DMS114 treated with DMSO at 0.1 percent for 48 hours (cell line): ENCODE results near the gene KAZN.

Source experiments
- DNase-seq: peaks from one replicate; lab custom pipeline; 2025; ENCODE audit not compliant: unreplicated experiment; lab: John Stamatoyannopoulos, UW

KAZN gene

GRCh38 chr1:14845851-14846250, 247.4 kb downstream of the KAZN start:
- DNase-seq, result no peak

- DNase-seq, result no peak
These were observed 248.2 kb downstream of the KAZN start for GRCh38 chr1:14846688-14847087.

- no peak for DNase-seq
These were observed 249.7 kb downstream of the KAZN start for GRCh38 chr1:14848203-14848602.

DNA sequence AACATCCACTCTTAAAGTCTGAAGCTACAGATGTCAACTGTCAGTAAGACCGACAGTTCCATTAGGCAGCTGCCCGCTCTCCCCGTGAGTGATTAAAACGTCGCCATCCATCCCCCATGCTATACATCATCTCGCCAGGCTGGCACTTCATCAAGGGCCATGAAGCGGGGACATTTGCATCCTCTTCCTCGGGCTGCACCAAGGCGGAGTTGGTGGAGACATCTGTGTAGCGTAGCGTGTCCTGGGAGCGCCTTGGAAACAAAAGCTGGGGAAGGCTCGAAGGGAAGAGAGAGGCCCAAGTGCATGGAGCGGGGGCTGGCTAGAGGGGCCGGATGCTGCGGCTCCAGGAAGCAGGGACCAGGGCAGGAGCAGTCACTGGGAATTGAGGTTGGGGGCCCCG, 250.1 kb downstream of the KAZN start:
- no peak for DNase-seq

- no peak for DNase-seq
These were observed 250.6 kb downstream of the KAZN start for GRCh38 chr1:14849038-14849437.

- DNase-seq, result no peak
These were observed 252.1 kb downstream of the KAZN start for GRCh38 chr1:14850563-14850962.

- DNase-seq, result no peak
These were observed 253.3 kb downstream of the KAZN start for GRCh38 chr1:14851760-14852159.

DNA sequence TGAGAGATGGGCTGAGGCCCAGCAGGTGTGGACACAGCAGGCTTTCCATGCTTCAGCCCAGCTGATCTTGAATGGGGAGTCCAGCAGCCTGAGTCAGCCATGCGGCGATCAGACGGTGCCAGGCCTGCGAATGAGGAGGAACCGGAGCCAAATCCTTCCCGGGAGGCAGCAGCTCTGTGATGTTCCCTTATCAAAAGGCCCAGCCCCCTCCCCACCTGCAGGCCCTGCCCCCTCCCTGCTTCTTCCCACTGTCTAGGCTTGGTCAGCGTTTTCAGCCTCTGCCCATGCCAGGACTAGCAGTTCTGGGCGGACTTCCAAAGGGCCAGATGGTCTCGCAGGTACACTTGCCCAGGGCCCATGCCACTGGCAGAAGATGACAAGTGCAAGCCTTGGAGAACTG, 253.8 kb downstream of the KAZN start:
- no peak for DNase-seq

GRCh38 chr1:14853518-14853917, 255.0 kb downstream of the KAZN start:
- DNase-seq, result no peak

GRCh38 chr1:14855268-14855667, 256.8 kb downstream of the KAZN start:
- DNase-seq, result no peak

GRCh38 chr1:14855801-14856200, 257.3 kb downstream of the KAZN start:
- DNase-seq, result no peak

DNA sequence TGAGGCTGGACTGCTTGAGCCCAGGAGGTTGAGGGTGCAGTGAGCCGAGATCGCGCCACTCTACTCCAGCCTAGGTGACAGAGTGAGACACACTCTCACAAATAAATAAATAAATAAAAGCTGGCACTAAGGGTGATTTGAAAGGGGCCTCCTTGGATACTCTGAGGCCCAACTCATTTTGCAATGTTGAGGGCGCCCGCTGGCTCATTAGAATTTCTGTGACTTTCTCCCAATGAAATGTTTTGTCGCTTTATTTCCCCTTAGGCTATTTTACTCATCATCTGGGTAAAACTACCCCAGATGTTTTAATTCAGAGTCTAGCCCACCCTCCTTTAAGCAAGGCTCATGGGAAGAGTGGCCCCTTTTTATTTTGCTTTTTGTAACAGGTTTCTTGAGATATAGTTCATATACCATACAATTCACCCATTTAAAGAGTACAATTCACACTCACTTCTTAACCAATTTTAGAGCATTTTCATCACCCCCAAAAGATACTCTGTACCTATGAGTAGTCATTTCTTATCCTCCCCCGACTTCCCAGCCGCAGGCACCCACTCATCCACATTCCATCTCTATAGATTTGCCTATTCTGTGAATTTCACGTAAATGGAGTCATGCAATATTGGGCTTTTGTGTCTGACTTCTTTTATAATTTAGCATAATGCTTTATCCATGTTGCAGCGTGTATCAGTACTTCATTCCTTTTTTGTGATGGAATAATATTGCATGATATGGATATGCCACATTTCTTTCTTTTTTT, 259.1 kb downstream of the KAZN start:
- DNase-seq, result no peak

- DNase-seq, result no peak
These were observed 263.8 kb downstream of the KAZN start for GRCh38 chr1:14862114-14862771.

DNA sequence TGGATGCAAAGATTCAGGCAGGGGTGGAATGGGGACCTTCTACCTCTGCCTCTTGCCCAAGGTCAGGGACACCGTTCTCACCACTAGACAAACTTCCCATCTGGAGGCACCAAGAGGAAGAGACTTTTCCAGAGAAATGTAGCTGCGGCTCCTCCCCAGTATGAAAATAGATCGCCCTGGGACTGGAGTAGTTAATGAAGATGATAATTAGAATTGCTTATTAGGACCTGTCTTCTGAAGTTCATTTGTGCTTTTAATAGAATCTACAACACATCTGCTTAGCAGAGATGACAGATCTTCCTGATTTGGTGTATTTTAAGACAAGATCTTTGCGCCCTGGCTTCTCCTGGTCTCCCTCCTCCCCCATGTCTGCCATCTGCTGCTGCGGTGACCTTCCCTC, 266.6 kb downstream of the KAZN start:
- no peak for DNase-seq

DNA sequence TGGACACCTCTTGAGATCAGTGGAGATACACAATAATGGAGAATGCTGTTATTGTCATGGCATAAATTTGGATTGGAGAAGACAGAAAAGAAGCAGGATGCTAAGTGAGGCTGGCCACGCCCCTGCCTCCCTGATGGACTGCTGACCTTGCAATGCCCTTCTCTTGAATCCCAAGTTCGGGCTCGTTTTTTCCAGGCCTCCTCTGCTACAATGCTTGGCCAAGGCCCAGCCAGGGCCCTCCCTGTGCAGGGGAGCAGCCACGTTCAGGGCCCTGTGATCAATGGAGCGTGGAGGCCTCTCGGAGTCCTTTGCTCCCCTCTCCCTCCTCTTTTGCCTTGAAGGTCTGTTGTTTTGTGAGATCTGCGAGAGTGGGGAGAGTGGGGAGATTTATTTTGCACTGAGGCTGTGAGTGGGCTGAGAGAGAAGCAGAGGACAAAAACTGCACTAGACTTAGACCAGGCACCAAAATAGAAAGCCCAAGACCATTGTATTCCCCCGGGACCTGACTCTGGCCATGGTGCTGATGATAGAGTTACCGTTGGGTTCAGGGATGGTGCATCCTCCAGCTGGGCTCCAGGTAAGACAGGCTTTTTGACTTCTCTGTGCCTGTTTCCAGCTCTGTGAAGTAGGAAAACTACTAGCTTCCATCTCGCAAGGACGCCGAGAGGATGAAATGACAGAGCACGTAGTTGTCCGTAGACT, 268.6 kb downstream of the KAZN start:
- no peak for DNase-seq

DNA sequence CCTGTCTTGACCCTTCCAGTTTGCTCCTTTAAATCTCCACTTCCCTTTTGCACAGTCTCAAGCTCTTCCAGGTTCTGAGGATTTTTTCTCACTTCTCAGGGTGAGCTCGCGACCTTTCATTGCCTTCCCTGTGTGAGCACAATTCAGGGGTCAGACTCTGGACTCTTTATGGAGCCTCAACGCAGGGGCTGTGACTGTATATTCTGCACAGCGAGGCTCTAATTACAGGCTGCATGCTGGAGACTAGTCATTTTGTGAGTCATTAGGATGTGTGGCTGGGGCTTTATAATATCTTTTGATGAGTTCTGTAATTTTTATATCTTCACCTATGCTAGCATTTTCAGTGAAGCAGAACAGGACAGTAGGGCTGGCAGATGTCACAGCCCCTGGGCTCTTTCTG, 270.7 kb downstream of the KAZN start:
- no peak for DNase-seq

- DNase-seq, result no peak
These were observed 272.9 kb downstream of the KAZN start for GRCh38 chr1:14871218-14871970.

DNA sequence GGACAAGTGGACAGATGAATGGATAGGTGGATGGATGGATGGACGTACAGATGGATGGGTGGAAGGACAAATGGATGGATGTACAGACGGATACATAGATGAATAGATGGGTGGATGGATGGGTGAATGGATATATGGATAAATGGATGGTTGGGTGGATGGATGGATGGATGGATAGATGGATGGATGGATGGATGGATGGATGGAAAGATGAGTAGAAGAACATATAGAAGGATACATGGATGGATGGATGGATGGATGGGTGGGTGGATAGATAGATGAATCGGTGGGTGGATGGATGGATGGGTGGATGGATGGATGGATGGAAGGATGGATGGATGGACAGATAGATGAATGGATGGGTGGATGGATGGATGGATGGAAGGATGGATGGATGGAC, 274.3 kb downstream of the KAZN start:
- no peak for DNase-seq

DNA sequence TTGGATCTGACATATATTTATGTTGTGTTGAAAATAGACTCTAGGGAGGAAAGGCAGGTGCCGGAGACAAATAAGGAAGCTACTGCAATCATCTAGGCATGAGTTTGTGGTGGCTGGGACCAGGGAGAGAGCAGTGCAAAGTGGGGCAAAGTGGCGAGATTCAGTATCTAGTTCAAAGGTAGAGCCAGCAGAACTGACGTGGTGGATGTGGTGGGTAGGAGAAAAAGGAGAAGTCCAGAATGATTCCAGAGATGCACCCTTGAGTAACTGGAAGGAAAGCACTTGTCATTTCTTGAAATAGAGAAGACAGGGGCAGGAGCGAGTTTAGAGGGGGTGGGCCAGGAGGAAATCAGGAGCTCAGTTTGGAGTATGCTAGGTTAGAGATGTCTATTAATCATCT, 275.2 kb downstream of the KAZN start:
- DNase-seq, result no peak

GRCh38 chr1:14875524-14876509, 277.3 kb downstream of the KAZN start:
- no peak for DNase-seq
